K562 (cell line): ENCODE measurements around the gene FAM53B. TPM values are rescaled to one million over a fixed set of nuclear protein-coding genes. Genes with fewer than 3 reads are reported as not detected.
A peak's percentile ranks its signal among the peaks of the same experiment; 100 is the strongest.

ENCODE experiments used
- ATAC-seq: fragments of 200-7000 bp; cut with Tn5 transposase; 3 replicates; pipeline ENCODE4 v1.9.1; 2020; ENCODE audit warnings: moderate library complexity
- BruUV-seq: library from RNA; stranded (reverse); fragments of 400-500 nt; replicated peaks from 2 replicates; lab custom pipeline; 2021; lab: Mats Ljungman, UMichigan
- CTCF ChIA-PET: fragments of 300-600 bp; formaldehyde crosslinking; extraction: SDS; loops from one replicate; lab custom pipeline; 2021; ENCODE audit warnings: low intra/inter-chr PET ratio; lab: Yijun Ruan, JAX
- POLR2A ChIA-PET: fragments of 300-600, 350-650 bp; sonication (Branson Sonifier 250); formaldehyde crosslinking; extraction: SDS; loops from one replicate; lab custom pipeline; 2021; ENCODE audit warnings: antibody characterized with exemption, inconsistent platforms; lab: Yijun Ruan, JAX
- DNase-seq, 4 experiments: peaks; one replicate each; pipeline versions ENCODE4 v3.0.0 to v3.0.0-alpha.2; 2011 to 2018; ENCODE audit warnings: low spot score in 3 of 4, mixed read lengths in 3 of 4; ENCODE audit errors: extremely low read depth in 1 of 4
- FAIRE-seq: peaks from 2 replicates; lab custom pipeline; 2011; peaks lifted over from hg19 to GRCh38; lab: Jason Lieb, UNC
- H2AFZ ChIP-seq: 2 replicates; pipeline ENCODE4 v1.6.0; 2011; ENCODE audit warnings: low read depth, low read length, control low read depth, inconsistent platforms
- H3K27ac ChIP-seq: fragments of 200-600 bp; 3 replicates; pipeline ENCODE4 v1.8.0; 2011; ENCODE audit warnings: low read depth, mild to moderate bottlenecking, control low read depth, inconsistent platforms, low read length, moderate library complexity, mixed read lengths; ENCODE audit errors: extremely low read depth
- H3K27me3 ChIP-seq, 2 experiments: fragments of 300-600 bp in 1 of 2; 2 replicates in 1 of 2; 3 replicates in 1 of 2; pipeline versions ENCODE4 v1.6.0 to v1.8.0; 2011; ENCODE audit warnings: inconsistent platforms in 2 of 2, low read length in 2 of 2, mild to moderate bottlenecking in 1 of 2, mixed read lengths in 1 of 2, moderate library complexity in 1 of 2; ENCODE audit not compliant: control insufficient read depth in 2 of 2, insufficient read depth in 2 of 2
- H3K36me3 ChIP-seq: fragments of 300-600 bp; 3 replicates; pipeline ENCODE4 v1.8.0; 2011; ENCODE audit warnings: mild to moderate bottlenecking, low read length, inconsistent platforms; ENCODE audit not compliant: control insufficient read depth, insufficient read depth
- H3K4me1 ChIP-seq, 2 experiments: fragments of 200-600 bp in 1 of 2; replicated peaks in 1 of 2; 2 replicates in 1 of 2; 3 replicates in 1 of 2; pipeline versions ENCODE4 v1.5.1 to v1.8.0; 2011; ENCODE audit warnings: inconsistent platforms in 2 of 2, low read length in 2 of 2, mild to moderate bottlenecking in 1 of 2, mixed read lengths in 1 of 2, moderate library complexity in 1 of 2; ENCODE audit not compliant: control insufficient read depth in 2 of 2, insufficient read depth in 2 of 2
- H3K4me2 ChIP-seq: 2 replicates; pipeline ENCODE4 v1.6.1; 2011; ENCODE audit warnings: low read length, control low read depth, inconsistent platforms, mixed read lengths; ENCODE audit not compliant: insufficient read depth
- H3K4me3 ChIP-seq: fragments of 200-600 bp; sonication (generic), shearing (Covaris generic); 2 replicates; pipeline ENCODE4 v1.5.1; 2016; ENCODE audit warnings: control low read depth, inconsistent platforms
- H3K79me2 ChIP-seq: fragments of 200-600 bp; 3 replicates; pipeline ENCODE4 v1.8.0; 2011; ENCODE audit warnings: low read length, inconsistent platforms; ENCODE audit not compliant: control insufficient read depth, insufficient read depth
- H3K9ac ChIP-seq, 2 experiments: 2 replicates each; pipeline versions ENCODE4 v1.6.0 to v1.6.1; 2011; ENCODE audit warnings: low read depth in 2 of 2, low read length in 2 of 2, control low read depth in 1 of 2, inconsistent platforms in 1 of 2, mild to moderate bottlenecking in 1 of 2, mixed read lengths in 1 of 2; ENCODE audit not compliant: insufficient read depth in 1 of 2
- H3K9me1 ChIP-seq: one replicate; pipeline ENCODE4 v1.6.0; 2011; ENCODE audit warnings: inconsistent platforms, mild to moderate bottlenecking, low read length, moderate library complexity; ENCODE audit not compliant: control insufficient read depth, insufficient read depth
- H3K9me3 ChIP-seq: replicated peaks from 2 replicates; pipeline ENCODE4 v1.5.1; 2011; ENCODE audit warnings: low read depth, low read length, inconsistent platforms; ENCODE audit not compliant: control insufficient read depth, insufficient read depth
- H4K20me1 ChIP-seq: replicated peaks from 2 replicates; pipeline ENCODE4 v1.6.1; 2011; ENCODE audit warnings: low read length, inconsistent platforms, mixed read lengths; ENCODE audit not compliant: control insufficient read depth, insufficient read depth
- IRF2 ChIP-seq: sonication (generic); formaldehyde crosslinking; IDR thresholded peaks from 2 replicates; pipeline ENCODE4 v1.8.1; 2022; ENCODE audit warnings: mild to moderate bottlenecking, missing genetic modification reagents
- KLF13 ChIP-seq: fragments of 450-650 bp; IDR thresholded peaks from 2 replicates; pipeline ENCODE4 v1.6.1; 2016; ENCODE audit warnings: missing genetic modification characterization, low read depth, mild to moderate bottlenecking, missing compliant biosample characterization, moderate library complexity, borderline replicate concordance
- RAD21 ChIP-seq, 2 experiments: fragments of 250-450 bp in 1 of 2; fragments of 450-650 bp in 1 of 2; sonication (Bioruptor Pico) in 1 of 2; formaldehyde crosslinking in 1 of 2; IDR thresholded peaks in 1 of 2; conservative IDR thresholded peaks in 1 of 2; 2 replicates each; pipeline versions ENCODE4 v1.4.0 to v1.8.0; 2020 to 2022; ENCODE audit warnings: mild to moderate bottlenecking in 2 of 2, moderate library complexity in 1 of 2
- ZNF444 ChIP-seq: fragments of 250-450 bp; sonication (Bioruptor Pico); IDR thresholded peaks from 2 replicates; pipeline ENCODE4 v1.4.0; 2020; ENCODE audit warnings: mild to moderate bottlenecking, moderate library complexity
- WGBS: fragments of 100-300 bp; shearing (Covaris generic); methylation state at CpG from one replicate; pipeline ENCODE4 v1.1.6; 2016; ENCODE audit warnings: low coverage, mixed read lengths; ENCODE audit not compliant: insufficient coverage; ENCODE audit errors: missing lambda C conversion rate; 5-methylcytosine and 5-hydroxymethylcytosine counted together
- in situ Hi-C: fragments of 300-500 bp; cut with MboI; formaldehyde crosslinking; loops from 4 replicates; pipeline ENCODE4 v1.15.0; 2018; ENCODE audit warnings: inconsistent platforms, mixed read lengths
- intact Hi-C: fragments of 100-400 bp; cut with micrococcal nuclease; formaldehyde crosslinking; loops from 2 replicates; pipeline ENCODE4 v1.14.2; 2022
- polyA plus RNA-seq, 8 experiments: library from polyadenylated mRNA; depleted of rRNA in 4 of 8; stranded (reverse) in 5 of 8; unstranded in 3 of 8; fragments of >200 nt; fragmentation: Nextera tagmentation in 2 of 8; fragmentation: Illumina TruSeq in 1 of 8; extraction: Ambion mirVana in 2 of 8; extraction: Trizol in 1 of 8; gene quantifications; 2 replicates each; pipeline versions ENCODE4 v1.2.1 to v1.2.3, GENCODE V29; 2011 to 2014; ENCODE audit warnings: inconsistent platforms in 1 of 8, missing spikeins in 1 of 8
- total RNA-seq, 7 experiments: library from RNA; depleted of rRNA in 6 of 7; stranded (reverse); fragments of >200 nt in 6 of 7; fragmentation: Illumina TruSeq in 2 of 7; extraction: Trizol in 2 of 7; gene quantifications; 2 replicates each; pipeline versions ENCODE4 v1.2.1 to v1.2.3, GENCODE V29; 2011 to 2021; ENCODE audit warnings: low replicate concordance in 1 of 7
- TF ChIP-seq, protein P1 (sequence below): sonication (generic); formaldehyde crosslinking; IDR thresholded peaks from 2 replicates; pipeline ENCODE4 v1.8.1; 2022; ENCODE audit warnings: missing genetic modification reagents
- TF ChIP-seq, protein P2 (sequence below): fragments of 250-450 bp; sonication (Bioruptor Pico); IDR thresholded peaks from 2 replicates; pipeline ENCODE4 v1.5.0; 2020; ENCODE audit warnings: mild to moderate bottlenecking
- TF ChIP-seq, protein P3 (sequence below), 3 experiments: IDR thresholded peaks in 2 of 3; conservative IDR thresholded peaks in 1 of 3; 2 replicates each; pipeline ENCODE4 v1.5.1; 2011 to 2012; ENCODE audit warnings: low read length in 3 of 3, mild to moderate bottlenecking in 3 of 3, control low read depth in 2 of 3, improper control_type of control experiment in 1 of 3, inconsistent platforms in 1 of 3, low read depth in 1 of 3, mixed read lengths in 1 of 3, moderate library complexity in 1 of 3; ENCODE audit not compliant: insufficient read depth in 2 of 3
- TF ChIP-seq, protein P4 (sequence below): fragments of 450-650 bp; IDR thresholded peaks from 2 replicates; pipeline ENCODE4 v1.6.1; 2014; ENCODE audit warnings: low read depth, mild to moderate bottlenecking, moderate library complexity, borderline replicate concordance

The FAM53B gene
- total and polyA plus RNA-seq, 9 of the 15 experiments (the other 6 are each of a cell fraction or from before 2014, with no cell fraction given), result 0.03 to 16.5 (median 5.0) TPM

DNA sequence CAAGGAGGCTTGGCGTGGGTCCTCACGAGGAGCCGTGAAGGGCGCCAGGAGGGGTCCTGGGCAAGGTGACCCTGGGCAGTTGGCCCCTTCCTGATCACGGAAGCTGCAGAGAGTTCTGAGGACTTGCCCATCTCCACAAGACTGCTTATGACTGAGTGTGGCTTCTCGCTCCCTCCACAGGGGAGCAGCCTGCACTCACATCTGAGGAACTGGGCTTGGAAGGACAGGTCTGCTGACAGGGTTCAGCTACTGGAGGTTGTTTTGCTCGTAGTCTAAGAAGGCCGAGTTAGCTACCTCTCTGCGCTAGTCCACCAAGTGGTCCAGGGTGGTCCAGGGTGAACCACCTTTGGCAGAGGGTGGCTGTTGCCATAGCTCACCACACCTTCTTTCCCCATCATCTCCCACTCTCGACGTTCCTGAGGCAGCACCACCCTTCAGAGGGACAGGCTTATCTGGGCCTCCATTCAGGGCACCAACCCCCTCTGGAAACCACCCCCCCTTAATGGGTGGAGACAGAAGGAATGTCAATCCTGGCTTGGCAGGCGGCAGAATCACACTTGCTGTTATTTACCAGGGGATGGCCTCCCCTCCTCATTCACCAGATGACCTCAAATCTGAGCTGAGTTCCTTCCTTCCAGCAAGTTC, 38.2 kb downstream of the FAM53B start:
- in situ Hi-C loops, result no loop called here
- Histone ChIP-seq H3K27ac (no peak overlapping the region), H3K9ac (no peak overlapping the region; a peak in 1 of 4 replicates), H4K20me1 (no peaks in the 10 kb centered on the region), H3K4me1 (peaks cover 18 to 28% of the 10 kb centered on the region in 2 experiments)
- no TSS peak for BruUV-seq
- intact Hi-C loops, result loop anchor here (2.0 kb wide), 1 partner anchor 35 kb away; no protein-coding TSS in a partner anchor
- TF ChIP-seq KLF13 (tag) (no peak), IRF2 (CRISPR knock-in tag) (no peak), ZNF444 (no peak), RAD21 (CRISPR knock-in tag; conservative IDR thresholded peaks at IDR 0.05 in 1 of 2, IDR thresholded peaks at IDR 0.05 in 1 of 2) (peak in 1 of 2 experiments; percentile 39; a peak in 2 of 4 replicates)
- TF ChIP-seq, protein P1, sequence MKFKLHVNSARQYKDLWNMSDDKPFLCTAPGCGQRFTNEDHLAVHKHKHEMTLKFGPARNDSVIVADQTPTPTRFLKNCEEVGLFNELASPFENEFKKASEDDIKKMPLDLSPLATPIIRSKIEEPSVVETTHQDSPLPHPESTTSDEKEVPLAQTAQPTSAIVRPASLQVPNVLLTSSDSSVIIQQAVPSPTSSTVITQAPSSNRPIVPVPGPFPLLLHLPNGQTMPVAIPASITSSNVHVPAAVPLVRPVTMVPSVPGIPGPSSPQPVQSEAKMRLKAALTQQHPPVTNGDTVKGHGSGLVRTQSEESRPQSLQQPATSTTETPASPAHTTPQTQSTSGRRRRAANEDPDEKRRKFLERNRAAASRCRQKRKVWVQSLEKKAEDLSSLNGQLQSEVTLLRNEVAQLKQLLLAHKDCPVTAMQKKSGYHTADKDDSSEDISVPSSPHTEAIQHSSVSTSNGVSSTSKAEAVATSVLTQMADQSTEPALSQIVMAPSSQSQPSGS, result no peak
- TF ChIP-seq, protein P2, sequence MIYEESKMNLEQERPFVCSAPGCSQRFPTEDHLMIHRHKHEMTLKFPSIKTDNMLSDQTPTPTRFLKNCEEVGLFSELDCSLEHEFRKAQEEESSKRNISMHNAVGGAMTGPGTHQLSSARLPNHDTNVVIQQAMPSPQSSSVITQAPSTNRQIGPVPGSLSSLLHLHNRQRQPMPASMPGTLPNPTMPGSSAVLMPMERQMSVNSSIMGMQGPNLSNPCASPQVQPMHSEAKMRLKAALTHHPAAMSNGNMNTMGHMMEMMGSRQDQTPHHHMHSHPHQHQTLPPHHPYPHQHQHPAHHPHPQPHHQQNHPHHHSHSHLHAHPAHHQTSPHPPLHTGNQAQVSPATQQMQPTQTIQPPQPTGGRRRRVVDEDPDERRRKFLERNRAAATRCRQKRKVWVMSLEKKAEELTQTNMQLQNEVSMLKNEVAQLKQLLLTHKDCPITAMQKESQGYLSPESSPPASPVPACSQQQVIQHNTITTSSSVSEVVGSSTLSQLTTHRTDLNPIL (CRISPR knock-in tag), result no peak
- TF ChIP-seq, protein P3, sequence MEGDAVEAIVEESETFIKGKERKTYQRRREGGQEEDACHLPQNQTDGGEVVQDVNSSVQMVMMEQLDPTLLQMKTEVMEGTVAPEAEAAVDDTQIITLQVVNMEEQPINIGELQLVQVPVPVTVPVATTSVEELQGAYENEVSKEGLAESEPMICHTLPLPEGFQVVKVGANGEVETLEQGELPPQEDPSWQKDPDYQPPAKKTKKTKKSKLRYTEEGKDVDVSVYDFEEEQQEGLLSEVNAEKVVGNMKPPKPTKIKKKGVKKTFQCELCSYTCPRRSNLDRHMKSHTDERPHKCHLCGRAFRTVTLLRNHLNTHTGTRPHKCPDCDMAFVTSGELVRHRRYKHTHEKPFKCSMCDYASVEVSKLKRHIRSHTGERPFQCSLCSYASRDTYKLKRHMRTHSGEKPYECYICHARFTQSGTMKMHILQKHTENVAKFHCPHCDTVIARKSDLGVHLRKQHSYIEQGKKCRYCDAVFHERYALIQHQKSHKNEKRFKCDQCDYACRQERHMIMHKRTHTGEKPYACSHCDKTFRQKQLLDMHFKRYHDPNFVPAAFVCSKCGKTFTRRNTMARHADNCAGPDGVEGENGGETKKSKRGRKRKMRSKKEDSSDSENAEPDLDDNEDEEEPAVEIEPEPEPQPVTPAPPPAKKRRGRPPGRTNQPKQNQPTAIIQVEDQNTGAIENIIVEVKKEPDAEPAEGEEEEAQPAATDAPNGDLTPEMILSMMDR (IDR thresholded peaks at IDR 0.05 in 2 of 3, conservative IDR thresholded peaks at IDR 0.05 in 1 of 3; ENCODE audit: insufficient read depth in 2 of 3, low read depth in 1 of 3, low read length in 3 of 3), result peak in 1 of 3 experiments; percentile 30; a peak in 2 of 6 replicates
- TF ChIP-seq, protein P4, sequence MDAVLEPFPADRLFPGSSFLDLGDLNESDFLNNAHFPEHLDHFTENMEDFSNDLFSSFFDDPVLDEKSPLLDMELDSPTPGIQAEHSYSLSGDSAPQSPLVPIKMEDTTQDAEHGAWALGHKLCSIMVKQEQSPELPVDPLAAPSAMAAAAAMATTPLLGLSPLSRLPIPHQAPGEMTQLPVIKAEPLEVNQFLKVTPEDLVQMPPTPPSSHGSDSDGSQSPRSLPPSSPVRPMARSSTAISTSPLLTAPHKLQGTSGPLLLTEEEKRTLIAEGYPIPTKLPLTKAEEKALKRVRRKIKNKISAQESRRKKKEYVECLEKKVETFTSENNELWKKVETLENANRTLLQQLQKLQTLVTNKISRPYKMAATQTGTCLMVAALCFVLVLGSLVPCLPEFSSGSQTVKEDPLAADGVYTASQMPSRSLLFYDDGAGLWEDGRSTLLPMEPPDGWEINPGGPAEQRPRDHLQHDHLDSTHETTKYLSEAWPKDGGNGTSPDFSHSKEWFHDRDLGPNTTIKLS, result no peak
- TF ChIP-seq, all 486 proteins: peak for 2
- peaks cover 3% of the 10 kb centered on the region for H3K9me1 ChIP-seq
- FAIRE-seq (no peak), DNase-seq (peak in 1 of 4 experiments; percentile 16), ATAC-seq (peak; percentile 68)
- H2AFZ ChIP-seq, result no peak overlapping the region
- H3K9me3 ChIP-seq, result no peaks in the 10 kb centered on the region
- no peaks in the 10 kb centered on the region for H3K27me3 ChIP-seq
- peaks cover 12% of the 10 kb centered on the region; the same call in 2 of the 3 replicates for H3K79me2 ChIP-seq
- H3K36me3 ChIP-seq, result peaks cover 52% of the 10 kb centered on the region; the same call in 2 of the 3 replicates
- H3K4me3 ChIP-seq, result no peak overlapping the region
- H3K4me2 ChIP-seq, result no peak overlapping the region
- 92% methylated on average over 11 of the region's 12 CpGs for WGBS
- POLR2A ChIA-PET, result interaction anchor here (1.0 to 1.4 kb wide), 3 partner anchors 12 to 13 kb away, joined by 4 to 5 read pairs (median 5); no protein-coding TSS in a partner anchor
- CTCF ChIA-PET, result no interaction called here
